ENCODE results near the gene NKAPD1. TPM values are rescaled to one million over a fixed set of nuclear protein-coding genes. Genes with fewer than 3 reads are reported as not detected.

NKAPD1 gene, protein sequence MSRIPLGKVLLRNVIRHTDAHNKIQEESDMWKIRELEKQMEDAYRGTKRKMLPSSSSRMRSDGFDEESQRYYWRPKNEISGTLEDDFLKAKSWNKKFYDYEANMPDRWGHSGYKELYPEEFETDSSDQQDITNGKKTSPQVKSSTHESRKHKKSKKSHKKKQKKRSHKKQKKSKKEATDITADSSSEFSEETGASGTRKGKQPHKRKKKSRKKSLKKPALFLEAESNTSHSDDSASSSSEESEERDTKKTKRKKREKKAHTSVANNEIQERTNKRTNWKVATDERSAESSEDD
- 17.4 and 21.4 TPM in 2 replicates for total RNA-seq

DNA sequence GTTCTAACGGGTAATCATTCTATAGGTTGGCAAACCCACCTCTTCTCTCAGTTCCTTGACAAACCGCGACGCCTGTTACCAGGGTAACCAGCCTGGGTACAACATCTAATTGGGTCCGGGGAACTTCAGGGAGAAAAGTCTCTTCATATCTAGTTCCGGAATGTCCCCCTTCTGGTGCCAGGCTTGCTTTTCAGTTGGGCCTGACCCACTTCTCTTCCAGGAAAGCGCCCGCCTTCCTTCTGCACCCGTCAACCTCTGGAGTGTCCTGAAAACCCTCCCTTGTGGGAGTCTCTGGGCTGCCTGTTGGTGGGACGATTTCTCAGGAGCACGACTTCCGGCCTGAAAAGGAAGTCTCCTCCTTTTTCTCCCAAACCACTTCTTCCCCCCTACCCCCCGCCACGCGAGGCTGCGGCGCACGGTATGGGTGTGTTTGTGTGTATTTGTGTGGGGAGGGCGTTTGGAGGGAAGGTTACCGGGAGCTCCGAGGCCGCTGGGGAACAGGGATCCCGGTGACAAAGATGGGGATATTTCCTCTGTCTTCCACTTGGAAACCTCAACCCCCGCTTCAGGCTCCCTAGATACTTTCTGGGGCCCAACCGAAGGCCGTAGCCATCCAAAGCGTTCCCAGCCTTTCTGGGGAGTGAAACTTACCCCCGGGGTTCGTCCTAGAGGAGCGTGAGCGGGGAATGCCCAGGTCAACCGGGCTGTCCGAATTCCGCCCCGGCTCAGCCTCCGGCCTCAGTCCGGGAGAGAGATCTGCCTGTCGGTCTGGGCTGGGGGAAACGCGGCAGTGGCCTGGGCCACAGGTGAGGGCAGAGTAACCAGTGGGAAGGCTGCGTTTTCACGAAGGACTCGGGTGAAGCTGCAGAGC, at the start of gene NKAPD1, which contains the start of gene PIH1D2:
NKAPD1 (plus strand) TSS at position 359 of the 871 bp plus-strand sequence. CDS start 1,276 bp downstream, outside the sequence.
PIH1D2 (minus strand) TSS at position 77 of the 871 bp plus-strand sequence. CDS start 843 bp downstream, outside the sequence.

DNA sequence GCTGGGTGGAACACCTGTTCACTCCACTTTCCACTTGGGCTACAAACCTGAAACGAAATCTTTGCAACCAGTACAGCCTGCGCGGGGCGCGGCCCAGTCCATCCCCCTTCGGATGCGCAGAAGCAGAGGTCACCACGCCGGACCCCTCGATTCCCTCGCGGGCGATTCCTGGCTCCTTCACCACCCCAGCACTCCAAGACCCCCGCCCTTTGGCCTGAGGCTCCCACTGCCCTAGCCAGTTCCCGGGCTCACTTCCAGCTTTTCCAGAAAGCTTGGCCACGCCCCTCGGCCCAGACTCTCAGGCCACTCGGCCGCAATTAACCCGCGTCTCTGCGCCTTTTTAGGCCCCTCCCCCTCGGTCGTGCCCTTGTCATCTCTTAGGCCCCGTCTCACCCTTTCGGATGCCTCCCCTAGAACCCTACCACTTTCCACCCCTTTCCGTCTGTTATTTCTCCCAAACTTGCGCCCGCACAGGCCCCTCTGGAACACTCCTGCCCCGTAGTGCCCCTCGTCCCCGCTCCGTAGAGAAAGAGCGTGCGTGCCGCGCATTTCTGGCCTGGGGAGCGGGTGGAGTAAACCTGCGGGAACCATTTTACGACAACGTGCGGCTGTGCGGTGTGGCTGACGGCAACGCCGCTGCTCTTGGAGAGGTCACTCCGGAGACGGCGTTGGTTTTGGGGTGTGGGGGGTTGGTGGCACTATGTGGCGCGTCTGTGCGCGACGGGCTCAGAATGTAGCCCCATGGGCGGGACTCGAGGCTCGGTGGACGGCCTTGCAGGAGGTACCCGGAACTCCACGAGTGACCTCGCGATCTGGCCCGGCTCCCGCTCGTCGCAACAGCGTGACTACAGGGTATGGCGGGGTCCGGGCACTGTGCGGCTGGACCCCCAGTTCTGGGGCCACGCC, 49.1 kb upstream of the NKAPD1 start, which contains the start of gene DLAT:
DLAT (plus strand) TSS at position 636 of the 906 bp plus-strand sequence; CDS start at position 701, 65 bp downstream.

DNA sequence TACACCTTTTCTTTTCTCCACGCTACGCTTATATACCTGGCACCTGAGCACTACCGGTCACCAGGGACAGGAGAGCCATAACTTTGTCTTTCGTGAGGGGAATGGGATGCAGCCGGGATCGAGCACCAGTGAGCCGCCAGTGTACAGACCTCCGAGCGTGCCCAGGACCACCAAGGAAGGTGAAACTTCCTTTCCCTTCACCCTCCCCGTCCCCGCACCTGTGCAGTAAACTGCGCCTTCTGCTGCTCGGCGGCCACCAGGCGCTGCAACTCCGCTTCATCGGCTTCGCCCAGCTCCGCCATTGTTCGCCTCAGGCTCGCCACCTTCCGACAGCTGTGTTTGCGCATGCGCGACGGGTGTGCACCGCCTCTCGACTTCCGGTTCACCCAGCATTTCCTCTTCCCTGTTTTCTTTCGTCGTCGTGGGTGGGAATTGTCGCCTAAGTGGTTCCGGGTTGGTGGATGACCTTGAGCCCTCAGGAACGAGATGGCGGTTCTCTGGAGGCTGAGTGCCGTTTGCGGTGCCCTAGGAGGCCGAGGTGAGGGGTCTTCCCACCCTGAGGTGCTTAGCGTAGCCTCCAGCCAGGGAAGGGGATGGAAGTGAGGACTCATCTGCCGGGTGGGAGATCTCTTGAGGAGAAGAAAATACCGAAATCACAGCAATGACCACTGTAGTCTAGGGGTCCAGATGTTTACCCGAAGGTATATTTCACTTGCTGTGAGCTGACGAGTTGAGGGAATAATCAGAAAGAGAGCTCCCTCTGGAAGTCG, 12.5 kb downstream of the NKAPD1 start, which contains the start of the genes SDHD and TIMM8B:
SDHD (plus strand) TSS at position 452 of the 770 bp plus-strand sequence; CDS start at position 487, 35 bp downstream.
TIMM8B (minus strand) TSS at position 335 of the 770 bp plus-strand sequence; CDS start at position 302, 33 bp downstream.

Other genes starting within 250 kb of the NKAPD1 start
- 22.7 and 24.2 TPM in 2 replicates for gene ALG9, start 202.7 kb upstream of the NKAPD1 start, total RNA-seq
- 2.2 and 2.5 TPM in 2 replicates for gene FDXACB1, start 195.1 kb upstream of the NKAPD1 start, total RNA-seq
- 3.9 and 5.1 TPM in 2 replicates for gene CFAP68, start 194.8 kb upstream of the NKAPD1 start, total RNA-seq
- 0.18 and 5.7 TPM in 2 replicates for gene CRYAB, start 162.5 kb upstream of the NKAPD1 start, total RNA-seq
- 0.28 TPM in 1 of 2 replicates, not detected in the other for gene HSPB2, start 161.6 kb upstream of the NKAPD1 start, total RNA-seq
- gene C11orf52, start 155.4 kb upstream of the NKAPD1 start, total RNA-seq = 0.09 TPM in 1 of 2 replicates, not detected in the other
- gene DIXDC1, start 137.0 kb upstream of the NKAPD1 start, total RNA-seq = 19.4 and 22.6 TPM in 2 replicates
- 30.9 and 34.5 TPM in 2 replicates for gene DLAT, start 48.9 kb upstream of the NKAPD1 start, total RNA-seq
- 0.38 and 1.2 TPM in 2 replicates for gene PIH1D2, start 282 bp upstream of the NKAPD1 start, total RNA-seq
- 78.3 and 127 TPM in 2 replicates for gene TIMM8B, start 12.5 kb downstream of the NKAPD1 start, total RNA-seq
- gene SDHD, start 12.6 kb downstream of the NKAPD1 start, total RNA-seq = 117 and 119 TPM in 2 replicates
- 5.5 TPM in 1 of 2 replicates, not detected in the other for gene IL18, start 89.8 kb downstream of the NKAPD1 start, total RNA-seq
- gene TEX12, start 93.1 kb downstream of the NKAPD1 start, total RNA-seq = 0.09 TPM in 1 of 2 replicates, not detected in the other
- gene BCO2, start 101.2 kb downstream of the NKAPD1 start, total RNA-seq = 0.72 and 1.5 TPM in 2 replicates
- gene PTS, start 152.1 kb downstream of the NKAPD1 start, total RNA-seq = 29.6 and 35.3 TPM in 2 replicates
- gene PLET1, start 186.6 kb downstream of the NKAPD1 start, total RNA-seq = not detected in 2 replicates

Data from endothelial cell of coronary artery (primary cell).